Neutrophil (primary cell): ENCODE results near the gene NPM1.
"Not testable (repeated sequence)": the region's sequence is repeated elsewhere in the genome, so short reads cannot be mapped to it uniquely, and the experiment has no call there.

Experiments
- H3K27ac ChIP-seq: fragments of 200-600 bp; sonication (generic); 2 replicates; pipeline ENCODE4 v1.5.1; 2016; ENCODE audit warnings: mild to moderate bottlenecking, moderate library complexity
- H3K27me3 ChIP-seq: fragments of 200-600 bp; sonication (generic); 2 replicates; pipeline ENCODE4 v1.6.0; 2016; ENCODE audit warnings: mild to moderate bottlenecking
- H3K36me3 ChIP-seq: fragments of 200-600 bp; sonication (generic); 2 replicates; pipeline ENCODE4 v1.5.1; 2017
- H3K4me1 ChIP-seq, 2 experiments: fragments of 200-600 bp in 1 of 2; sonication (generic) in 1 of 2; 1 replicate in 1 of 2; 2 replicates in 1 of 2; pipeline versions ENCODE4 v1.5.1 to v1.6.1; 2013 to 2016; ENCODE audit warnings: low read depth in 1 of 2, low read length in 1 of 2, mild to moderate bottlenecking in 1 of 2, moderate library complexity in 1 of 2; ENCODE audit not compliant: control insufficient read depth in 1 of 2, insufficient read depth in 1 of 2
- H3K4me3 ChIP-seq, 2 experiments: fragments of 200-600 bp in 1 of 2; sonication (generic) in 1 of 2; 1 replicate in 1 of 2; 2 replicates in 1 of 2; pipeline ENCODE4 v1.5.1; 2013 to 2016; ENCODE audit warnings: low read depth in 1 of 2, low read length in 1 of 2, mild to moderate bottlenecking in 1 of 2, moderate library complexity in 1 of 2
- H3K9me3 ChIP-seq: fragments of 200-600 bp; sonication (generic); 2 replicates; pipeline ENCODE4 v1.5.1; 2016
- CTCF ChIP-seq: fragments of 200-600 bp; sonication (generic); IDR thresholded peaks from 2 replicates; pipeline ENCODE4 v1.5.1; 2016; ENCODE audit warnings: antibody characterized with exemption

NPM1 gene

GRCh38 chr5:171379961-171380360, 7.7 kb upstream of the NPM1 start:
- Histone ChIP-seq H3K4me3 (no peak overlapping the region), H3K4me1 (no peaks in the 10 kb centered on the region), H3K36me3 (no peaks in the 10 kb centered on the region), H3K27ac (no peak overlapping the region), H3K9me3 (no peaks in the 10 kb centered on the region), H3K27me3 (peaks cover 6% of the 10 kb centered on the region)
- no peak for TF ChIP-seq CTCF

- not testable (repeated sequence) for H3K36me3 ChIP-seq, H3K9me3 ChIP-seq, H3K27ac ChIP-seq, H3K27me3 ChIP-seq, H3K4me3 ChIP-seq
- peaks cover 20% of the 10 kb centered on the region in 2 experiments for H3K4me1 ChIP-seq
Measured at GRCh38 chr5:171384416-171384815, 3.2 kb upstream of the NPM1 start.

- not testable (repeated sequence) for H3K9me3 ChIP-seq, H3K36me3 ChIP-seq, H3K4me3 ChIP-seq, H3K27me3 ChIP-seq, H3K27ac ChIP-seq
- H3K4me1 ChIP-seq = peaks cover 20 to 23% of the 10 kb centered on the region in 2 experiments
Measured at GRCh38 chr5:171384999-171385398, 2.6 kb upstream of the NPM1 start.

GRCh38 chr5:171386006-171386671, 1.5 kb upstream of the NPM1 start:
- Histone ChIP-seq H3K9me3 (no peaks in the 10 kb centered on the region), H3K27ac (no peak overlapping the region), H3K36me3 (no peaks in the 10 kb centered on the region), H3K4me3 (no peak overlapping the region), H3K4me1 (peaks cover 20 to 23% of the 10 kb centered on the region in 2 experiments), H3K27me3 (peaks cover 9% of the 10 kb centered on the region)
- no peak for TF ChIP-seq CTCF

- Histone ChIP-seq H3K36me3 (peaks cover 7% of the 10 kb centered on the region), H3K4me1 (peaks cover 20 to 23% of the 10 kb centered on the region in 2 experiments), H3K27ac (peak overlapping the region; percentile 73), H3K4me3 (peak overlapping the region; percentile 86 to 87), H3K9me3 (no peaks in the 10 kb centered on the region), H3K27me3 (peaks cover 9% of the 10 kb centered on the region)
- TF ChIP-seq CTCF = no peak
Measured at GRCh38 chr5:171386861-171387344, 746 bp upstream of the NPM1 start.

GRCh38 chr5:171387970-171388815, 544 bp downstream of the NPM1 start:
- peak overlapping the region; percentile 73 for H3K27ac ChIP-seq
- H3K27me3 ChIP-seq = peaks cover 9% of the 10 kb centered on the region
- TF ChIP-seq CTCF = no peak
- H3K4me1 ChIP-seq = peaks cover 20 to 23% of the 10 kb centered on the region in 2 experiments
- peak overlapping the region; percentile 86 to 87 for H3K4me3 ChIP-seq
- H3K9me3 ChIP-seq = no peaks in the 10 kb centered on the region
- H3K36me3 ChIP-seq = peaks cover 18% of the 10 kb centered on the region
